Inferior parietal cortex (tissue), 1 donor: Measurements from ENCODE around the gene SLC31A1.

Source experiments
- DNase-seq: peaks from one replicate; pipeline ENCODE4 v3.0.0-alpha.2; 2016; ENCODE audit errors: extremely low spot score

SLC31A1 gene

DNA sequence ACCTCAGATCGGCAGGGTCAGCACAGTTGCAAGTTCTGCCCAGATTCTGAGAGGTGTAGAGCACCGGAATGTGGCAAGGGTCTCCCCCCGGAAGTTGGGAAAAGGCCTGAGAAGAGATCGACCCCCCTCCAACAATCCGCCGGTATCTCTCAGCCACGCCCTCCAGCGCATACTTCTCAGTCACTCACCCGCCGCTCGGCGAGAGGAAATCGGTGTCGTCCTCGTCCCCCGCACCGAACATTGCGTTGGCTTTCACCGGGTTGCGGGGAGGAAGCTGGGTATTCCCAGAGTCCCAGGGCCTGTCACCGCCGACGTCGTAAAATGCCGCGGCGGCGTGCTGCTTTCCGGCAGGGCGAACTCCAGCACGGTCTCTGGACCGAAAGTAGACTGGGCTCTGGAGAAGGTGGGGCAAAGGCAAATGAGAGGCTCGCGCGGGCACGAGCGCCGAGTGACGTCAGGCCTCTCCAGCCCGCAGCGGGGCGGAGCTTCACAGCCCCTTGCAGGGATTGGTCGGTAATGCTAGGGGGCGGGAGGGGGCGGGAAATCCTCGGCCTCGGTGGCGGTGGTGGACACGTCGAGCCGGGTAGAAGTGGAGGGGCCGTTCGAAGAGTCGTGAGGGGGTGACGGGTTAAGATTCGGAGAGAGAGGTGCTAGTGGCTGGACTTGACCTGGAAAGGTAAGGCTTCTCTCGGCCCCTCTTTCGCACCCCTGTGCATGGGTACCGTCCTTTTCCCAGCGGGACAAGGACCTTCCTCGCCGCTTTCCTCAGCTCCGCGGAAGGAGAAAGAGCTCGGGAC is at the start of gene SLC31A1, which contains the start of gene FKBP15:
Gene SLC31A1 (plus strand): TSS at position 542 of the 797 bp plus-strand sequence. CDS start 34,605 bp downstream, outside the sequence.
Gene FKBP15 (minus strand): TSS at position 275 of the 797 bp plus-strand sequence. CDS start 34 bp downstream, at position 241.
- peak; percentile 98 for DNase-seq

GRCh38 chr9:113173341-113173740 is 48.0 kb upstream of the SLC31A1 start:
- no peak for DNase-seq

- DNase-seq = no peak
Measured at GRCh38 chr9:113176803-113177202, 44.5 kb upstream of the SLC31A1 start.

GRCh38 chr9:113177251-113177650 is 44.1 kb upstream of the SLC31A1 start:
- DNase-seq = no peak

GRCh38 chr9:113178087-113178486 is 43.3 kb upstream of the SLC31A1 start:
- DNase-seq = no peak

- no peak for DNase-seq
Measured at GRCh38 chr9:113179839-113180238, 41.5 kb upstream of the SLC31A1 start.

- no peak for DNase-seq
Measured at GRCh38 chr9:113181165-113181564, 40.2 kb upstream of the SLC31A1 start.

GRCh38 chr9:113183956-113184488 is 37.3 kb upstream of the SLC31A1 start:
- no peak for DNase-seq

DNA sequence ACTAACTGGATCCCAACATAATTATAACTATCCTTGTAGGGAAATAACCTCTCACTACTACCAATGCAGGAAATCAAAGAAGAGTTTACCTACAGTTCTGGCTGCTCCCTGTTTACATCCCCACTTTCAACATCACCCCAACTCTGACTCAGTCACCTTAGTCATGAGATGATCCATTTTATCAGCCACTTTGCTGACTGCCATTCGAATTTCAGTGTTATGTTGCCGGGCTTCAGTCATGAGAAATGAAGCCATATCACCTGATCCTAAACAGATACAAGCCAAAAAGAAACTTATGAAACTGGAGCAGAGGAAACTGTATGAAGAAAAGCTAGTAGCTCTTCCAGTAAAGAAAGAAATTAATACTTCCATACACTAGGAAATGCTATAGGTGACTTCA is 36.8 kb upstream of the SLC31A1 start:
- DNase-seq = no peak

- DNase-seq = no peak
Measured at GRCh38 chr9:113185271-113185670, 36.1 kb upstream of the SLC31A1 start.

- no peak for DNase-seq
Measured at GRCh38 chr9:113186137-113186755, 35.1 kb upstream of the SLC31A1 start.

DNA sequence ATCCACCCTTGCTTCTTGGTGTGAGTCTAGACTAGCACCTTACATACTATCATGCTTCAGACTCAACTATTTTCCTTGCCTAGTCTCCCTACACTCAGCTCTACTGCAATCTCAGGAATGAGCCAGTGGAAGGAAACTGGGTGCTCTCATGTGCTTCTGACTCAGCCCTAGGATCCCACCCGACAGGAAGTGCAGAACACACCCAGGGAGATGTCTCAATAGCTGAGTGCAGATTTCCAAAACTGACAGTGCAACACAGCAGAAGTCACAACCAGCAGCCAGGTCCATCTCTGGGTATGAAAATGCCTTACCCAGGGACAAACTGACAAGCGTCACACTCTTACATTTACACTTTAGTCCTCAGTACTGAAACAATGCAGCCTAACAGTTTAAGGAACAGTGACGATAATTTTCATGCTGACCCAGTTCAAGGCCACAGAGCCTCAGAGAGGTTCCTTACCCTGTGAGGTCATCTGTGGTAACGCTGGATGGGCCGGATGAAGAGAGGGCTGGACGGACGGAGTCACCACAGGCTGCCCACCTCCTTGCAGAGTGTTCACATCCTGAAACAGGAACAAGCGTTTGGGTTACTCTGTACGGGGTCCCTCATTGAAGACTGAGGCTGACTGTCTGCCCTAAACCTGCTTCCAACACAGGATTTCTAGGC is 33.3 kb upstream of the SLC31A1 start:
- DNase-seq = no peak

GRCh38 chr9:113192455-113192854 is 28.9 kb upstream of the SLC31A1 start:
- no peak for DNase-seq

DNA sequence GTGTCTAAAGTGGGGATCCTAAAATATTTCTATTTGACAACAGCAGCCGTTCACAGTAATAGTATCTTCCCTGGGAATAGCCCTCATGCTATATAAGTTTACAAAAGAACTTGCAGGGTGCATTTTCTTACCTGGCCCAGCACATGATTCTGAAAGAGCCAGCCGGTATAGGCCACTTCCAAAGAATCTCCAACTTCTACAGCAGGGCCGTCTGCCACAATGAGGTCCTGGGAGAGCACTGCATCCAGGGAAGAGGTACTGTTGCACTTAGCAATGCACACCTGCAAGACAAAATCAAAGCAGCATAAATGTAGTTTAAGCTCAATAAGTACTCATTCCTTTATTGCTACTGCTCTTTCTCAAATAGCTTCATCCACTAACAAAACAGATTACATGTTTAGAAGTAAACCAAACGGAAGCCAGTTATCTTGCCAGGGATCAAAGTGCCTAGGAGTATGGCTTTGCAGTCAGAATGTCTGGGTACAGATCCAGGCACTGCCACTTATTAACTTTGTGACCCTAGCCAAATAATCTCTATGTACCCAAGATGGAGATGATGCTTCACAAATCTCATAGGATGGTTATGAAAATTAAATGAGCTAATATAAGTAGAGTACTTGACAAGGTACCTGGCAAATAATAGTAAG is 21.5 kb upstream of the SLC31A1 start:
- no peak for DNase-seq

GRCh38 chr9:113205432-113205831 is 15.9 kb upstream of the SLC31A1 start:
- no peak for DNase-seq

GRCh38 chr9:113205861-113206260 is 15.5 kb upstream of the SLC31A1 start:
- DNase-seq = no peak

GRCh38 chr9:113210815-113211214 is 10.5 kb upstream of the SLC31A1 start:
- DNase-seq = no peak

DNA sequence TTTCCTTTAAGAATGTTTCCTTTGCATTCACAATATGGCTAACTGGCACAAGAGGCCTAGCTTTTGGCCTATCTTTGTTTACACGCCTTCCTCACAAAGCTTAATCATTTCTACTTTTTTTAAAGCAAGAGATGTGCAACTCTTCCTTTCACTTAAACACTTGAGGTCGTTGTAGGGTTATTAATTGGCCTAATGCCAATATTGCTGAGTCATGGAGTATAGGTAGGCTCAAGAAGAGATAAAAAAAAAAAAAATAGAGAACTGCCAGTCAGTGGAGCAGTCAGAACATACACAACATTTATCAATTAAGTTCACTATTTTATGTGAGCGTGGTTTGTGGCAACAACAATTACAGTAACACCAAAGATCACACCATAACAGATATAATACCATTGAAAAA is 6.2 kb upstream of the SLC31A1 start:
- DNase-seq = no peak

- no peak for DNase-seq
Measured at GRCh38 chr9:113216406-113216805, 4.9 kb upstream of the SLC31A1 start.

DNA sequence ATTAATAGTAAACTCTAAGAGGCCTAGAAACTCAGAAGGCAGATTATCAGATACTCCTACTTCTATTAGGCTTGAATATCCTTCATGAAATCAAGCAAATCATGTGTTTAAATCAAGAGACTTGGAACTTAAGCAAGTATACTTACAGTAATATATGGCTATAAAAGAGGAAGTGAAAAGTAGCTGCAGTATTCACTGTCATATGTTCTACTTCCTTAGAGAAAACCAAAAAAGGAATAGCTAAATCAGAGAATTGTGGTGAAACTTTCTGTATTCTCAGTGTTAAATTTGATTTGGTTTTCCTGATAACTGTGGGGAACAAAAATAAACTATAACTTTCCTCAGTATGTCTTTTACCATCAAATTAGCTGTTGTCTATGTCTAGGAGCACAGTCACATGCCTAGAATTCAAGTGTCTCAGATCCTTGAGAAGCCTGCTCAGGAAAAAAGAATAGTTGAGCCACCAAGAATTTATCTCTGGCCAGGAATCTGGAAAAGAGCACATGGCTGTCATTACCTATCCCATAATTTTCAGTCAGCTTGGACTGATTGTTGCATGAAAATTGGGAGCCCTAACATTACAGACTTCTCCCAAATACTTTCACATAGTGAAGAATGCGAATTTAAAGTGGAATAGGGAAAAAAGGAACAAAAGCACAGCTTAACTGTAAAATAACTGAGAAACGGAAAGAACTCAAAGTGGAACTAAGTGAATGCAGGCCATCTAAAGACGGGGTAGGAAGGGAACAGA is 2.0 kb upstream of the SLC31A1 start:
- DNase-seq = no peak

GRCh38 chr9:113219969-113220368 is 1.4 kb upstream of the SLC31A1 start:
- DNase-seq = no peak
